GM21526 (cell line): ENCODE results near the gene MET.
"Not testable (repeated sequence)": the region's sequence is repeated elsewhere in the genome, so short reads cannot be mapped to it uniquely, and the experiment has no call there.

Source experiments
- ATAC-seq: cut with Tn5 transposase; IDR thresholded peaks from one replicate; pipeline ENCODE4 v1.9.1; 2021; ENCODE audit warnings: moderate library complexity; ENCODE audit not compliant: unreplicated experiment, low FRiP score

Gene MET

GRCh38 chr7:116742641-116743040, 70.6 kb downstream of the MET start:
- ATAC-seq: no peak

DNA sequence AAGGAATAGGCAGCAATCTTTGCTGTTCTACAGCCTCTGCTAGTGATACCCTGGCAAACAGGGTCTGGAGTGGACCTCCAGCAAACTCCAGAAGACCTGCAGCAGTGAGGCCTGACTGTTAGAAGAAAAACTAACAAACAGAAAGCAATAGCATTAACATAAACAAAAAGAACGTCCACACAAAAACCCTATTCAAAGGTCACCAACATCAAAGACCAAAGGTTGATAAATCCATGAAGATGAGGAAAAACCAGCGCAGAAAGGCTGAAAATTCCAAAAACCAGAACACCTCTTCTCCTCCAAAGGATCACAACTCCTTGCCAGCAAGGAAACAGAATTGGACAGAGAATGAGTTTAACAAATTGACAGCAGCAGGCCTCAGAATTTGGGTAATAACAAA, 71.8 kb downstream of the MET start:
- not testable (repeated sequence) for ATAC-seq

DNA sequence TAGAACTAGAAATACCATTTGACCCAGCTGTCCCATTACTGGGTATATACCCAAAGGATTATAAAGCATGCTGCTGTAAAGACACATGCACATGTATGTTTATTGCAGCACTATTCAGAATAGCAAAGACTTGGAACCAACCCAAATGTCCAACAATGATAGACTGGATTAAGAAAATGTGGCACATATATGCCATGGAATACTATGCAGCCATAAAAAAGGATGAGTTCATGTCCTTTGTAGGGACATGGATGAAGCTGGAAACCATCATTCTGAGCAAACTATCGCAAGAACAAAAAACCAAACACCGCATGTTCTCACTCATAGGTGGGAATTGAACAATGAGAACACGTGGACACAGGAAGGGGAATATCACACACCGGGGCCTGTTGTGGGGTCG, 74.4 kb downstream of the MET start:
- not testable (repeated sequence) for ATAC-seq

DNA sequence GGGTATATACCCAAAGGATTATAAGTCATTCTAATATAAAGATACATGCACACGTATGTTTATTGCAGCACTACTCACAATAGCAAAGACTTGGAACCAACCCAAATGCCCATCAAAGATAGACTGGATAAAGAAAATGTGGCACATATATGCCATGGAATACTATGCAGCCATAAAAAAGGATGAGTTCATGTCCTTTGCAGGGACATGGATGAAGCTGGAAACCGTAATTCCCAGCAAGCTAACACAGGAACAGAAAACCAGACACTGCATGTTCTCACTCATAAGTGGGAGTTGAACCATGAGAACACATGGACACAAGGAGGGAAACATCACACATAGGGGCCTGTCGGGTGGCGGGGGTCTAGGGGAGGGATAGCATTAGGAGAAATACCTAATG, 79.1 kb downstream of the MET start:
- not testable (repeated sequence) for ATAC-seq

DNA sequence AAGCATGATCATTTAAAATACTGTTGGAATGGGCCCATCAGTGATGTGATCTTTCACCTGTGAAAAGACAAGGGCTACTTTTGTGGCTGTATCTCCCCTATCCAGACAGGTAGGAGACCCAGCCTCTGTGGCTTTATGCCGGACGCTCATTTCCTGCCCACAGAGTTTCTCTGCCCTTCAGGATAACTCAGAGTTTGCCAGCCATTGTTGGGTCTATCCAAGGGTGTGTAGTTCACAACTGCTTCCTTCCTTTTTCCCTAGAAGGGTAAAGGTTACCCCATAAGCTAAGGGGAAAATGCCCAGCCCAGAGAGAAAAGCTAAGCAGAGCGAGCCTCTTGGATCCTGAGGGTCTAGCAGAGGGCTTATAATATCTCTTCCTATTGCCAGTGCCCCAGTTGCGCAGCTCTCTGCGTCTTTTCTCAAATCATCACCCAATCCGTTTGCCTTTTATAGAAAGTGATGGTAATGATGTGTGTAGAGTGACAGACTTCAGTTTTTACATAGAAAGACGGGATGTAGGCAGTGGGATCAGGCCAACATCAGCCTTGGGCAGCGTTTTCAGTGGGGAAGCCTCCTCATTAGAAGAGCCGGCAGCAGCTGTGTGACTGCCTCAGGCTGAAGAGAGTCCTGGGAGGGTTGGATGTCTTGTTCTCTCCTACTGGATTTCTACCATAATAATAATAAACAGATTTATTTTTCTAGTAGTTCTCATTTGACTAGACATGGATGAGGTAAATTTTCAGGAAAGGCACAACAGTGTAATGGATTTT, 80.5 kb downstream of the MET start:
- ATAC-seq: no peak

- ATAC-seq: no peak
Measured at GRCh38 chr7:116753130-116753529, 81.1 kb downstream of the MET start.

DNA sequence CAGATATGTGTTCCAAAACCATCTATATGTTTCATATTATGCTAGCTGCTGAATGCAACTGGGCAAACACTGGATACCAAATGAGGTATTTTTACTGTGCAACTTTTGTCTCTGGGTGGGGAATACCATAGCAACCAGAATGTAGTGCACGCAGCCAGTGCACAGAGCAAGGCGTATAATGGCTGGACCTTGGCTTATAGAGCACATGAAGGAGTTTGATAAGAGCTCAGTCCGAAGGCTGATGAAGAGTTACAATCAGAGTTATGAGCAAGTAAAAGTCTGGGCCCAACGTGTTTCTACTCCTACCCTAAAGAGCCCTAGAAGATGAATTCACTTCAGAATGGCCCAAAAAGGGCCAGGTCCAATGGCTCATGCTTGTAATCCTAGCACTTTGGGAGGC, 82.2 kb downstream of the MET start:
- ATAC-seq: no peak

- no peak for ATAC-seq
Measured at GRCh38 chr7:116757283-116757682, 85.3 kb downstream of the MET start.

DNA sequence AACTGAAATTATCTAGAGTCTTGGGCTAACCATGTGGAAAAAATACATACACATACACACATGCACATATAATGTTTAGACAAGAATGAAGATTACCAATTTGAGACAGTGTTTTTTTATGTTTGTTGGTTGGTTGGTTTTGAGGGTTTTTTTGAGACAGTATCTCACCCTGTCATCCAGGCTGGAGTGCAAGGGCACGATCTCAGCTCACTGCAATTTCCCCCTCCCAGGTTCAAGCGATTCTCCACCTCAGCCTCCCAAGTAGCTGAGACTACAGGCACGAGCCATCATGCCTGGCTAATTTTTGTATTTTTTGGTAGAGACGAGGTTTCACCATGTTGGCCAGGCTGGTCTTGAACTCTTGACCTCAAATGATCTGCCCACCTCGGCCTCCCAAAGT, 87.6 kb downstream of the MET start:
- not testable (repeated sequence) for ATAC-seq

DNA sequence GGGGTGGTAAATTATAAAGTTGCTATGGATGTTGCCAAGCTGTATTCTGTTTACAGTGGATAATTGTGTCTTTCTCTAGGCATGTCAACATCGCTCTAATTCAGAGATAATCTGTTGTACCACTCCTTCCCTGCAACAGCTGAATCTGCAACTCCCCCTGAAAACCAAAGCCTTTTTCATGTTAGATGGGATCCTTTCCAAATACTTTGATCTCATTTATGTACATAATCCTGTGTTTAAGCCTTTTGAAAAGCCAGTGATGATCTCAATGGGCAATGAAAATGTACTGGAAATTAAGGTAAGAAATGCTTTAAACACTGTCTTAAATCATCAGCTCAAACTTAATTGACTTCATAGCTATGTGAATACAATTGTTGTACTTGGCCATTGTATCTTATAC, 91.0 kb downstream of the MET start:
- no peak for ATAC-seq

DNA sequence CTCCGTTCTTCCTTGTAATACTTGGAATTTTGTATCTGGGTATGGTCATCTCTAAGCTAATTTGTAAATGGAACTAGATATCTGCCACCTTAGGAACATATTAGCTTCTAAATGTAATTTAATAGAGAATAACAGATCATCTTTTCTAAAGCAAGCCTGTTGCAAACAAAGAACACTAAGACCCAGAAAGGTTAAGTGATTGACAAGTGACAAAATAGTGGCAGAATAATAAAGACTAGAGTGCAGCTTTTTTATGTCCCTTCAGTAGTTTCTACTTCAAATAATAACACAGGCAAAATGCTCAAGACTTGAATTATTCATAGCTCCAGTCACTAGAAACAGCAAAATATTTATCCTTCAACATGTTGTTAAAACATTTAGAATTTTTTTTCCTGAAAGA, 91.7 kb downstream of the MET start:
- ATAC-seq: no peak

- no peak for ATAC-seq
Measured at GRCh38 chr7:116766881-116767280, 94.9 kb downstream of the MET start.

DNA sequence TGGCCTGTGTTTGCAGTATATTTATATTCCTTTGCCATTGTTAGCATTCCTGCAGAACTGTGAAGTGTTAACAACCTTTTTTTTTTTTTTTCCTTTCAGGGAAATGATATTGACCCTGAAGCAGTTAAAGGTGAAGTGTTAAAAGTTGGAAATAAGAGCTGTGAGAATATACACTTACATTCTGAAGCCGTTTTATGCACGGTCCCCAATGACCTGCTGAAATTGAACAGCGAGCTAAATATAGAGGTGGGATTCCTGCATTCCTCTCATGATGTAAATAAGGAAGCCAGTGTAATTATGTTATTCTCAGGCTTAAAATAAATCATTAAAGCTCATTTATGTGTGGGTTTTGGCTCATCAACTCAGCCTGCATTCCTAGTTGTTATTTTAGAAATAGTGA, 97.5 kb downstream of the MET start:
- ATAC-seq: no peak

GRCh38 chr7:116770941-116771340, 98.9 kb downstream of the MET start:
- no peak for ATAC-seq

GRCh38 chr7:116771640-116772039, 99.6 kb downstream of the MET start:
- no peak for ATAC-seq

DNA sequence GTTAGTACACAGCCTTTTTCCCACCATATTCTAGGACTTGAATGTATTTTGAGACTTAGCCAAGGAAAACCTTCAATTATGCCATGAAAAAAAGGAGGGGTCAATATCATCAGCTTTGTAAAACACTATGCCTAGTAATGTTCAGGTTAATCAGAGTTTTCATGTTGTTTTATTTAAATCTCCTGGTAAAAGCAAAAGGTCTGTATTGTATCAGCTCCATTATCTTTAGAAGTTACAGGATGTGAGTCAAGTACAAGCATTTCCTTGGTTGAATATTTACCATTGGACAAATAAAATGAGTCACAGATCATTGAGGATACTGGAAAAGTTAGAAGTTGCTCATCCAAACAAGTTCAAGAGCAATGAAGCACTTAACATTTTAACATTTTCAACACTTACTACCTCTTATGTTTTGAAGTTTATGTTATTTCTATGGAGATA, 100.4 kb downstream of the MET start:
- no peak for ATAC-seq

- no peak for ATAC-seq
Measured at GRCh38 chr7:116772926-116773749, 101.1 kb downstream of the MET start.

- ATAC-seq: no peak
Measured at GRCh38 chr7:116776046-116776445, 104.0 kb downstream of the MET start.

DNA sequence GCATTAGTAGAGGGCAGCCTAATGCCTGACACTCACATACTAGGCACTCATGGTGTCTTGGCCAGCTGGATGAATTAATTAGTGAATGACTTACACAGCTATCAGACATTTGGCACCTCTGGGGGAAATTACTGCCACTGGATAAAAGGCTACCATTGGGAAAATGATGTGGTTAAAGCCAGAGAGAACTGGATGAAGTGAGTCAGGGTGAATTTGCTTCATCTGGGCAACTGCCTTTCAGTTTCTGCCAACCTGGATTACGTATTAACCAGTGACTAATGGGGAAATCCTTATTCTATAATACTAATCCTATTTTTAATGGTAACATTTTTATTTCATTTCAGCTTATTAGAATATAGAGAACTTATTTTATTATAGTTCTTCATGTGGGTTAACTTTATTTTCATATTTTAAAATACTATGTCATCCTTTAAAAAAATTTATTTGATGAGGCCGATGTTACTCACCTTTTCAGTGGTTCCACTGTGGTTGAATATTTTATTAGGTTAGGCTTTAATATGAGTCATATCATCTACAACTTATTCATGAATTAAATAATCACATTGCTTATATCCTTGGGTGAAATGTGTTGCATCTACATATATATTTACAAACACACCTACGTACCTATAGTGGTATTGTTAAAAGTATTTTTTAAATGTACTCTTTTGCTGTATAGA, 104.8 kb downstream of the MET start:
- no peak for ATAC-seq

- ATAC-seq: no peak
Measured at GRCh38 chr7:116777651-116778281, 105.8 kb downstream of the MET start.

- ATAC-seq: no peak
Measured at GRCh38 chr7:116779216-116779615, 107.2 kb downstream of the MET start.
